NOMO-1 (cell line): ENCODE measurements around the gene TBXAS1.

ENCODE experiments used
- DNase-seq, 2 experiments: peaks; one replicate each; lab custom pipeline; 2025; ENCODE audit not compliant: unreplicated experiment in 2 of 2; lab: John Stamatoyannopoulos, UW

Gene TBXAS1

DNA sequence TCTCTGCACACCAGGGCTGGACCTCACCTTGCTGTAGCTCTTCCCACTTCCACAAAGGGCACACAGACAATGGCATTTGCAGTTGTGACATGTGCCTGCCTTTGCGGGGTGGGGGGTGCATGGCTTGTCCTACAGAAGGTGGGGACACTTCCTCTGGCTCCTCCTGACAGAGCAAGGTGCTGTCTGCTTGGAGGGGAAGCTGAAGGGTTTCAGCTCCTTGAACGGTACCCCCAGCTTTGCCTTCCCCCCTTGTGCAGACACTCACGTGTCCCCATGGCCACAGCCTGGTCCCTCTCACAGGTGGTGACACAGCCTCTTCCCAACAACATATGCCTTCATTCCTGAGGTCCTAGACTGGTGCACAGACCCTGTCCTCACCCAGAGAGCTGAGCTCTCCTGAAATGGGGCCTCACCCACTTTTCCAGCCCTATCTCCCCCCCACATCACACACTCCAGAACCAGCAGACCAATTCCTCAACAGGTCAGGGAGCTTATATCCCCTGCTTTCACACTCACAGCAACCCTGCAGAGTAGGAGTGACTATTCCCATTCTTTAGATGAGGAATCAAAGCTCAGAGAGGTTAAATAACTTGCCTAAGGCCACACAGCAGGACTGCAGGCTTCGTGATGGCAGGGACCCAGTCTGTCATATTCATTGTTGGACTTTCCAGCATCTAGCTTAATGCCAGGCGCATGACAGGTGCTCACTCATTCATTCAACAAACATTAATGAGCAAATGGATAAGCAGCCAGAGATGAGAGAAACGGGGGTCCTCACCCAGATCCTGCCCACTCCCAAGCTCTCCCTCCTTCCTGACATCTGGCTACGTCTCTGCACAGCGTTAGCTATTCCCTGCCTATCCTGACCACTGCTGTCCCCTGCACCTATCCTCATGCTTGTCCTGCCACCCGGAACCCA is 189.3 kb downstream of the TBXAS1 start:
- DNase-seq, result no peak

DNA sequence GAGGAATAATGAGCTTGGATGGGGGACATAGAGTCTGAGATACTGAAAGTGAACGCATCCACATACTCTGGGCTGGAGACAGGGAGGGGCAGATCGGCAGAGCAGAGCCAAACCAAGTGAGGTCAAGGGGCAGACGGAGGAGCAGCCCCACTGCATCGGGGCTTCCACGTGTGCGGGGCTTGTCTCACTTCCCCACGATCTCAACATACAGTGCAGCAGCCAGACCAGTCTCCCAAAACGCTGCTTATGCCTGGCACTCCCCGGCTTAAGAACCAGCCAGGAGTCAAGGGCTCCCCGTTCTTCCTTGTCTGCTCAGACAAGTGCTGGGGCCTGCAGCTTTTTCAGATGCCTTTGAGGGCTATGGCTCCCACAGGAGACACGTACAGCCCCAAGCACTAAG is 190.1 kb downstream of the TBXAS1 start:
- DNase-seq, result no peak

DNA sequence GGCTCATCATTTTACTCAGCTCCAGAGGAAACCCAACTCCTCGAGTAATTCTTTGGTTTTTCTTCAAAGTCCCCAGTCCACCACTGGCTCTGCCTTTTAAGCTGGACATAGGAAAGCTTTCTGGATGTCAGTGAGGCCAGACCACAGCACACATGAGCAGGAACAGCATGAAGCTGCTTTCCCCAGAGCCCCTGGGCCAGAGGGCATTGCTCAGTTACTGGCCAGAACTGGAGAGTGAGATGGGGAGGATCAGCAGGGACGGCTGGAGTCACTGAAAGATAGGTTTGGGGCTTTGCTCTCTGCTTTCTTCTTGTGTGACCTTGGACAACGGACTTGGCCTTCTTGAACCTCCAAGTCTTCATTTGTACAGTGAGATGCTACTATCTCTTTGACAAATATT is 190.5 kb downstream of the TBXAS1 start:
- no peak for DNase-seq

DNA sequence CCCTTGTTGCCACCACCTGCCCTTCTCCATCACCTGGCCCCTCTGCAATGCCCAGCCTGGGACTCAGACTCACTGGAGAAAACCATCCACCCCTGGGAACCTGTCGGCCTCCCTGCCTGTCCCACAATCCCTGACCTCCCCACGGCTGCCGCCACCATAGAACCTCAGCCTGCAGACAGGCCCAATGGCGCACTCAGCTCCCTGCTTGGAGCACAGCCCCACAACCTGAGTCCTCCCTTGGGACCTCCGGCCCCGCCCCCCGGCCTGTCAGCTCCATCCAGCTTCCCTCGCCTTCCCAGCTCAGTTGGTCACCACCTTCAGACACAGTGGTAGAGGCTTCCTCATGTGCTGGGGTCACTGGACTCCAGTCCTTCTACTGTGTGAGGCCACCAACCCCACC is 192.5 kb downstream of the TBXAS1 start:
- DNase-seq, result no peak

DNA sequence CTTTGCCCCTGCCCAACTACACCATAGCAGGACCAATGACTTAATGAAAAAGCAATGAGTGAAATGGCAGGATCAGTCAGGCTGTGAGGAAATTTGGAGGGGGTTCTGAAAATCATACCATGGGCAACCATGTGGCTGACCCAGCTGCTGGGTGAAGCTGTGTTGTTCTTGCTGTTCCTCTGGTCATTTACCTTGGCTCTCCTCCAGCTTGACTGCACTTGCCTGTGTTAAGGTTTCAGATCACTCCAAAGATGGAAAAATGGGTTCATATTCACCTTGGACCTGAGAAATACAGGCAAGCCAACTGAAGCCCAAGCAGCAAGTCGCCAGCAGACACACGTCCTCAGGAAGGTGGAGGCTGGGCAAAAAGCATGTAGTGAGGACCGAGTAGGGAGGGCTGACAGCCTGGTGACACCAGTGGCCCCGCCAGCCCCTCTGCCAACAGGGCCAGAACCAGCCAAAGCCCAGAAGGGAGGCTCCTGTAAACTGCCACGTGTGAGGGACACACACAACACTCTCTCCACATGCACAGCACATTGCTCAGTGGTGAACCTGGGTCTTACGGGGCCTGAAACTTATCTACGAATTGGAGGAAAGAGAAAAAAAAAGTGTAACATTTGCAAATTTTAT is 193.6 kb downstream of the TBXAS1 start:
- DNase-seq, result no peak

DNA sequence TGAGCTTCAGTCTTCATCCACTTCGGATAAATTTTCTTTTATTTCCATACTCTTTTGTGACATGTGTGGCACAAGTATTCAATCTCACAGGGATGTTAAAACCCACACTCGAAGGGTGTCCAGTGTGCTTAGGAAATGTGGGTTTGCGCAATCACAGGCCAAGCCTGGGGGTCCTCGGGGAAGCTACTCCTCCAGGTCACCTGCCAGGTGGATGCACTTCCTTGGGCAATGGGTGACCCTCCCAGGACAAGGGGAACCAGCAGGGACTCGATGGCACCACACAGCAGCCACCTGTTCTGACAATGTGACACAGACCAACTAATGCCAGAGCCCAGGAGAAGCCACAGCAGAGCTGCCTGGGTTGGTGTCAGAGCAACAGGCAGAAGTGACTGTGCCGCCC is 194.7 kb downstream of the TBXAS1 start:
- DNase-seq, result no peak

DNA sequence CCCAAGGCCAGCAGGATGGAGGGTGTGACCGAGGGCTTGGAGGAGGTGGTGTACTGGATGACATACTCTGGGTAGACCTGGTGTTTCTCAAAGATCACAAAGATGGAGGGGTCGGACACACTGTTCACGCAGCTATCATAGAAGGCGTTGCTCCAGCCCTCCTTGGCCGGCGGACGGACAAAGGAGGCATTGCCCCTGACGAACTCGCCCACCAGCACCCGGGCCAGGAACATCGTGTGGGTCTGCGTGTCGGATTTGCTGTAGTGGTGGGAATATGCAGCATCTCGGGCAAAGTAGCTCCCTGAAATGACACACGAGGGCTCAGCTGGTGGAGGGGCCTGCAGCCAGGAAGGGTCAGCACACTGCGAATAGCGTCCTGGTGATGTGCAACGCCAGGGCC is 195.5 kb downstream of the TBXAS1 start:
- DNase-seq, result no peak

DNA sequence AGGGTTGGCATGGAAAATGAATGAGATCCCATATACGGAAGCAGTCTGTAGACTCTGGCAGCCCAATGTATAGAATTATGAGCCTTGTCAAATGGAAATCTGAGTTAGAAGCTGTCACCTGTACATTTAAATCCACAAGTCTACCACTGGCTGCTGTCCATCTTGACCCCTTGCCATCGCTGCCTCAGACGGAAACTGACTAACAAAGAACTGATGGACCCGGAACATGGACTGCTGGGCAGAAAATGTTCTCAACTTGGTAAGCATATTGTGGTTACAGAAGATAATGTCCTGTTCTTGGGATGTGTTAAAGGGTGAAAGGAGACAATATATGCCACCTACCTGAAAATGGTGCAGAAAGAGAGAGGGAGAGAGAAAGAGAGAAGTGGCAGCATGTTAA is 196.2 kb downstream of the TBXAS1 start:
- no peak for DNase-seq

DNA sequence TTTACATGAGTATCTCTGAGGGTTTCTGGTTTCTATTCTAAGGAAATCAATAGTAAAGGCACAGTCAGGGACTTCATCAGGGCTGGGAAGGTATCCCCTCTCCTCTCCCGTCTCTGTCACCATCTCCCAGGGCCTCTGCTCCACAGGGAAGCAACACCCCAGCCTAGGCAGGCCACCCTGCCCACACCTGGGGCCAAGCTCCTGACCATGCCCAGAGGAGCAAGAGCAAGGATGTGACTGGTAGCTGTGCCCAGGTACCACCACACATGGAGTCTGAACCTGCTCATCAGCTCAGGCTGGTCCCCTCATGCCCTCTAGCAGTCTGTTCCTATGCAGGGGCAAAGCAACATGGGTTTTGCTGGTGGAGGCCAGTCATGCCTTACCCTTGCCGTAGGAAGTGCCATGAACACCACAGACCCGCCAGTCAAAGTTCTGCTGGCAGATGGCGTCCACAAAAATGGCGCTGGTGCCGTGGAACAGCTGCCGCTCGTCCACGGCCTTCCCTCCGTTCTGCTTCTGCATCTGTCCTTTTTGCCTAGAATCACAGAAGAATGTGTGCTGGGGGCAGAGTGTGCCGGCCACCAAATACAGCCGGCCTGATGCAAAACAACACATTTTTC is 196.9 kb downstream of the TBXAS1 start:
- DNase-seq, result no peak

DNA sequence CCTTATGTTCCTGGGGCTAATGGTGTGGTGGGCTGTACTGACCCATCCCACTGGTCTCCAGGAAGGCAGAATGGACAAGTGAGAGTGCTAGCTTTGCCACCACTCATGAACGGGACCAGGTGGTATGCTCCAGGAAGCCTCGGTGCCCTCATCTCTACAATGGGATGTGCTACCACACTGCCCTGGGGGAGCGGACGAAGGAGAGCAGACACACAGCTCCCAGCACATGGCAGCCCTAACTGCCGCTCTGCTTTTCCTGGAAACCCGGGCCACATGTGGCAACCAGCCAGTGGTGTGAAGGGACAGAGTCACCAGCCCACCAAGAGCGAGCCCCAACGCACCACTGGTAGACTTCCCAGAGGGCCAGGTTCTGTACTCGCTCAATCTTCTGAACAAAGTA is 197.9 kb downstream of the TBXAS1 start:
- no peak for DNase-seq

DNA sequence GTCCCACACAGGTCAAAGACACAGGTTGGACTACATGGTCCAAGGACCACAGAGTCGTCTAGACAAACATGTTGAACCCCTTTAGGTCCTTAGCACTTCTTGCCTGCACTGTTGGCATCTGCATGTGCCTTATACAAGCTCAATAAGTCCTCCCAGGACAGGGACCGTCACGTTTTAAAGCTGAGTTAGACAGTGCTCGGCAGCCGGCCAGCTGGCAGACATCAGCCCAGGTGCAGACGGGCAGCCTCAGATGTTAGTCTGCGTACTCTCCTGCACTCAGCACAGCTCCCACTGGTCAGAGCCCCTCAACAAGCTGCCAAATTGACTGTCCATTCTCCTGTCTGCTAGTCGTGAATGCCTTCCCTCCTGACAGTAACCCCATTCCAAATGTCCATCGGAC is 198.8 kb downstream of the TBXAS1 start:
- no peak for DNase-seq

DNA sequence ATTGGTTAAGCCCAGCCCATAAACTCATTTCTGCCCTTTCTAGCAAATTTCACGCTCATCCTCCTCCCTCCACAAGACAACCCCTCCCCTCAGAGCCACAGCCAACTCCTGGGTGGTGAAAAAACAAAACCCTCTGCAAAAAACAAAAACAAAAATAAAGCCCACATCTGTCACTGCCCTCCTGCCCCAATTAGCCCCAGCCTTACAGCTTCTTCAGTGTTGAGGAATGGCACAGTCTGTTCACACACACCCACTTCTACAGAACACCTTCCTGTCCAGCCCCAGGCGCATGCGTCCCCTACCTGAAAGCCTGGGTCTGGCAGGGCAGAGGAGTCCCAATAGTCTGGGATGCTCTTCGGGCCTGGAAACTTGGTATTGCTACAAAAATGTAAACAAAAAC is 199.2 kb downstream of the TBXAS1 start:
- DNase-seq, result no peak

DNA sequence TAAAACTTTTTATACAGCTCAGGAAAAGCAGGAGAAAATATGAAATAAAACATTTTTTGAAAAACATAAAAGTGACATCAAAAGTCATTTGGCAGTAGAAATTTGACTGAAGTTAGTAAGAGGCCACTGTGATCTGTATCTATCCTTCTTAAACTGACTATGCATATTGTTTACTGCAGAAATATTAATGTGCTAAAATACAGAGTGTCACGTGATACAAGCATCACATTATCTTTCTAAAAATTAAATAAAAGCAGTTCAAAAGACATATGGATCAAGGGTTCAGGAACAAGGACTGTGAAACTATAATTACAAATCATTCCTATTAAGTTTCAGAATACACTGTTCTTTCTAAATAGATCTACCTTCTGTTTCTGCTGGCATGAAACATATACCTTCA is 200.0 kb downstream of the TBXAS1 start:
- DNase-seq, result no peak

DNA sequence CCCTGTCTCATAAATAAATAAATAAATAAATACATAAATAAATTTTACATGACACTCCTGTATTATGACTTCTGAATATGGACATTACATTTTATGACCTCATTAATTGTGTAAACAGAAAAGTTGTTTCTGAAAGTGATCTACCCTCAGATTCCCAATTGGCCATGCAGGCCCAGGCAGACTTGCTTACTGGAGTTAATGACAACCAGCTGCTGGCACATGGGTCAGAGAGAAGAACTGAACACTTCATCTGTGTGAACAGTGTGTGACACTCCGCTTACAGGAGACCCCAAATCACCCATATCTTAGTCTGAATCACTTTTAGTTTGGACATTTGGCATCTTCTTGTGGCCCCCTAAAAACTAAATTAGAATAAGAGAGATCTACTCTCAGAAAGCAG is 202.3 kb downstream of the TBXAS1 start:
- no peak for DNase-seq

DNA sequence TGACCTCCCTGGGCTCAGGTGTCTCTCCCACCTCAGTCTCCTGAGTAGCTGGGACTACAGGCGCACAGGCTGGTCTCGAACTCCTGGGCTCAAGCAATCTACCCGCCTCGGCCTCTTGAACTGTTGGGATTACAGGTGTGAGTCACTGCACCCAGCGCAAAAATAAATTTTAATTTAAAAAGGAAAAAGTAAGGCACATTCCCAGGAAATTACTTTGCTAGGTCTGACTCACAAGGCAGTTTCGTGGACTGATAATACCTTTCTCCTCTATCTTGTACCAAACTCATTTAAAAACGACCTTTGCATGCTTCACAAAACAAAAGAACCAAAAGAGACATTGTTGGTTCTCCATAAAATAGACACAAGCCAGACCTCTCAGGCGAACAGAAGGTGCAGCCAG is 204.0 kb downstream of the TBXAS1 start:
- DNase-seq, result no peak

DNA sequence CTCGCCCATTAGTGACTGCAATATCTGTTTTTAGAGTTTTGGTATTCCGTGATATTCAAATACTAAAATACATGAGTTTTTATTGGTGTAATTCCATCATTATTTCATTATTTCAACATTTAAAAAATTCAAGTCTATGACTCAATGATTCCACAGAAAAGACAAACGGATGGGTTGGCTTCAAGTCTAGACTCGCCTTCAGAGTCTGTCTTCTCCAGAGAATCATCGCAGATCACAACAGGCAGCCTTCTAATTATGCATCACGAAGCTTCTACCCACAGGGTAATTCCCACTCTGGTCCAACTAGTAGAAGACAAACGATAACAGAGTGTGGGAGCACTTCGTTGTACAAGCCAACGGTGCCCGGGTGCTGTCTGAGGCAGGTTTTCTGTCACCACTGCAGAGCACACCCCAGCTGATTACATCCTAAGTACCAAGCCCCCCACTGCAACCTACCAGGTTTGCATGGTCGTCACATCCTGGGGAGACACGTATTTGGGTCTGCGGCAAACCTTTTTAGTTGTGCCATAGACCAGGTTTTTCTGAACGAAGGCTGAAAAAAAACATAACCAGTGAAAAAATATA is 204.8 kb downstream of the TBXAS1 start:
- DNase-seq, result no peak

DNA sequence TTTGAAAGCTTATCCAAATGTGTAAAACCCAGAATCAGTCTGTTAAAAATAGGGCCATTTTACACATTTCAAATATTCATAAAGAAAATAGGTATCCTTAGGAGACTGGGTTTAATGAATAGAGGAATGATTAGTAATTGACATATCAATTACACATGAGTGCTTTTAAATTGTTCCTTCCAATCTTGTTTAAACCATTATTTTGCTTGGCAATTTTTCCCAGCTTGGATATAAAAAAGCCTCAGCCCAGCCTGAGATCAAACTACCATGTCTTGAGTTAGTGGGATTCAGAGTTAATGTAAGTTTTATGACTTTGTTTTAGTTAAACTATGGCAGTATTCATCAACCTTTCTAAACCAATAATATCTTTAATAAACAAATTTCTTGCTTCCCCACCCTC is 205.4 kb downstream of the TBXAS1 start:
- DNase-seq, result no peak

DNA sequence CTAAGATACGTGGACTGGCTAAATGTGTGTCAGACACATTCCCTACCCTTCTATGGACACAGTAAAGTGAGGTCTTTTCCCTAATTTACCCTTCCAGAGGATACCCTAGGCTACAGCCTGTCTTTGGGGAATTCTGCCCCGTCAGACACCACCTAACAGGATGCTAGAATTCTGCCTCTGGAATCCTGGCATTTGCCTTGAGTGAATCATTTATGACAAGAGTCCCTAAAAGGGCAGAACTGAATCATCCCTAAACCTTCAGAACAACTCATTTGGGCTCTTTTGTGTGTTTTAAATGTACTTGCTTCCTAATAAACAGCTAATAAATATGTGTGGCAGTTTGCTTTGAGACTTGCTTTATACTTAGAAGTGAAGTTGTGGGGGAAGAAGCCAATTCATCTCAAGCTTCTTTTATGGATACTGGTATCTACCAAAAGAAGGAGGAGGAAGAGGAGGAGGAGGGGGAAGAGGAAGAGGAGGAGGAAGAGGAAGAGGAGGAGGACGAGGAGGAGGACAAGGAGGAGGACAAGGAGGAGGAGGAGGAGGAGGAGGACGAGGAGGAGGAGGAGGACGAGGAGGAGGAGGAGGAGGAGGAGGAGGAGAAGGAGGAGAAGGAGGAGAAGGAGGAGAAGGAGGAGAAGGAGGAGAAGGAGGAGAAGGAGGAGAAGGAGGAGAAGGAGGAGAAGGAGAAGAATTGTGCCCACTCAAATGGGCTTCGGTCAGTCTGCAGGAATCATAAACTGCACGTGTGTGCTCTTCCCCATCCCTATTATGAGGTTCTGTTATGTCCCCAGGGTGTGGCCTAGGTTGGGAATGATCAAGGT is 206.5 kb downstream of the TBXAS1 start:
- DNase-seq, result no peak

DNA sequence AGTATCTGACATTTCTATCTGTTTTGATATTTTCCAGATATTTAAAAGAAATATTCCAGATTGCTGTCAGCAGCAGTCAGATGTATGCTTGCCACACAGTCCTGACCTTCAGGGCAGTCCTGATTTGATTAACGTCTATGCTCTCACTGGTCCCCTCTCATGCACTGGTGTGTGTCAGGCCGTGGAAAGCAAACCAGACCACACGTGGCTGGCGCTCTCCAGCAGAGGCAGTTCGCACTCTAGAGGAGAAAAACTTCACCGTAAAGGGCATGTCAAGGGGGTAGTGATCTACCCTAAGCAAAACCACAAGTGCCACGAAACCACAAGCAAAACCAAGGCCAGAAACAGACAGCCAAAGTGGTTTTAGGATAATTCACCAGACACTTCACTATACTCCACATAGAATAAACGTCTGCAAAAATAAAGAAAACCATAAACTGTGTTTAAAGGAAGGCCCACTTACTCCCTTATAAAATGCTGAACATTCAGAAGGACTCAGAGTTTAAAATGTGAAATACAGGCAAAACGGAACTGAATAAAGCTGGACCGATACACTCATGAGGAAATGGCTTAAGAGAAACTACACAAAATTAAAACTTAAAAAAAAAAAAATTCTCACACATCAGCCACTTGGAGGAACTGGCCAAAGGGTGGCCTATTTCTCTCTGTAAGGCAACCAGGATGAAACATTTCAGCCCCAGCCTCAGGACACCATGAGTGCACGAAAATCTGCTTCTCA is 207.3 kb downstream of the TBXAS1 start:
- DNase-seq, result peak in 1 of 2 experiments; percentile 24

DNA sequence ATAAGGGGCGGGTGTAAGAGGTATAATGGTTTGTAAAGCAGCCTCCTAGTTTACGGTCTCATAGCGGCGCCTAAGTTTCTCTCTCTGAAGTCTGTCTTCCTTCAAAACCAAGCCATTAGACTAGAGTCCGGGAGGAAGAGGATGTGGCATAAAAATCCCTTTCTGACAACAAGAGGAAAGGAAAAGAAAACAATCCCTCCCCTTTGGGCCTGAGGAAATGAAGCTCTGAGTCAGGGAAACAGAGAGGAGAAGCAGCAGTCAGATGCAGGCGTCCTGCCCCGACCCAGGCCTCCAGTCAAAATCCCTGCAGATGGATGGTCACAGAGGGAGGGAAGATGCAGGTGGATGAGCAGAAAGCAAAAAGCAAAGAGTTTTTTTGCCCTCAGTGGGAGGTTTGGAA is 210.0 kb downstream of the TBXAS1 start:
- no peak for DNase-seq
